HepG2 (cell line): ENCODE data around the gene ASCC2. TPM values are rescaled to one million over a fixed set of nuclear protein-coding genes. Genes with fewer than 3 reads are reported as not detected.

ENCODE experiments used
- ATAC-seq: fragments of 200-7000 bp; cut with Tn5 transposase; 3 replicates; pipeline ENCODE4 v1.9.1; 2020; ENCODE audit warnings: mild to moderate bottlenecking, moderate library complexity
- BruUV-seq: library from RNA; stranded (reverse); fragments of 400-500 nt; replicated peaks from 2 replicates; lab custom pipeline; 2021; lab: Mats Ljungman, UMichigan
- CTCF ChIA-PET: fragments of 300-600 bp; formaldehyde crosslinking; extraction: SDS; loops from one replicate; lab custom pipeline; 2021; ENCODE audit warnings: low total read pairs, inconsistent platforms, low intra/inter-chr PET ratio; lab: Yijun Ruan, JAX
- POLR2A ChIA-PET: fragments of 350-600 bp; sonication (Branson Sonifier 250); formaldehyde crosslinking; loops from one replicate; lab custom pipeline; 2020; ENCODE audit warnings: antibody characterized with exemption, inconsistent platforms; lab: Yijun Ruan, JAX
- DNase-seq: peaks from one replicate; pipeline ENCODE4 v3.0.0-alpha.2; 2015; ENCODE audit warnings: low spot score
- FAIRE-seq: peaks from 3 replicates; lab custom pipeline; 2011; peaks lifted over from hg19 to GRCh38; lab: Jason Lieb, UNC
- H2AFZ ChIP-seq: one replicate; pipeline ENCODE4 v1.6.1; 2011; ENCODE audit warnings: low read length, inconsistent platforms
- H3K27ac ChIP-seq: fragments of 300-600 bp; 3 replicates; pipeline ENCODE4 v1.8.0; 2011; ENCODE audit warnings: mixed run types, mild to moderate bottlenecking, mixed read lengths, low read length, inconsistent platforms; ENCODE audit not compliant: insufficient read depth; ENCODE audit errors: extremely low read length
- H3K27me3 ChIP-seq, 2 experiments: fragments of 200-600 bp in 1 of 2; 2 replicates in 1 of 2; 3 replicates in 1 of 2; pipeline versions ENCODE4 v1.6.0 to v1.8.0; 2011; ENCODE audit warnings: low read length in 2 of 2, mild to moderate bottlenecking in 2 of 2, moderate library complexity in 2 of 2, inconsistent platforms in 1 of 2; ENCODE audit not compliant: insufficient read depth in 2 of 2, control insufficient read depth in 1 of 2
- H3K36me3 ChIP-seq, 2 experiments: fragments of 200-600 bp in 1 of 2; replicated peaks in 1 of 2; 2 replicates in 1 of 2; 3 replicates in 1 of 2; pipeline versions ENCODE4 v1.5.1 to v1.8.0; 2011; ENCODE audit warnings: low read length in 2 of 2, inconsistent platforms in 1 of 2; ENCODE audit not compliant: insufficient read depth in 2 of 2, control insufficient read depth in 1 of 2
- H3K4me1 ChIP-seq: 2 replicates; pipeline ENCODE4 v1.5.1; 2012; ENCODE audit warnings: low read length, inconsistent platforms; ENCODE audit not compliant: insufficient read depth
- H3K4me2 ChIP-seq: 2 replicates; pipeline ENCODE4 v1.6.0; 2011; ENCODE audit warnings: low read depth, low read length, inconsistent platforms
- H3K4me3 ChIP-seq, 3 experiments: fragments of 200-600 bp in 1 of 3; sonication (generic), shearing (Covaris generic) in 1 of 3; replicated peaks in 1 of 3; 2 replicates each; pipeline ENCODE4 v1.5.1; 2011 to 2016; ENCODE audit warnings: low read length in 3 of 3, inconsistent platforms in 2 of 3, low read depth in 2 of 3, mild to moderate bottlenecking in 2 of 3, control low read depth in 1 of 3, mixed read lengths in 1 of 3; ENCODE audit not compliant: insufficient read depth in 1 of 3
- H3K79me2 ChIP-seq: one replicate; pipeline ENCODE4 v1.6.1; 2011; ENCODE audit warnings: low read length, inconsistent platforms; ENCODE audit not compliant: insufficient read depth
- H3K9ac ChIP-seq: 2 replicates; pipeline ENCODE4 v1.6.0; 2011; ENCODE audit warnings: mild to moderate bottlenecking, low read depth, low read length, inconsistent platforms; ENCODE audit not compliant: insufficient read depth
- H3K9me3 ChIP-seq: 2 replicates; pipeline ENCODE4 v1.5.1; 2012; ENCODE audit warnings: mild to moderate bottlenecking, low read length
- H4K20me1 ChIP-seq: 2 replicates; pipeline ENCODE4 v1.6.0; 2011; ENCODE audit warnings: inconsistent platforms, mild to moderate bottlenecking, low read length, moderate library complexity; ENCODE audit not compliant: insufficient read depth
- ARID4A ChIP-seq: sonication (generic); formaldehyde crosslinking; IDR thresholded peaks from 2 replicates; pipeline ENCODE4 v1.5.0; 2020; ENCODE audit warnings: mild to moderate bottlenecking, missing genetic modification reagents, borderline replicate concordance
- ATM ChIP-seq: fragments of 450-650 bp; IDR thresholded peaks from 2 replicates; pipeline ENCODE4 v1.7.1; 2017; ENCODE audit warnings: mild to moderate bottlenecking, borderline replicate concordance
- PAXIP1 ChIP-seq: sonication (generic); formaldehyde crosslinking; conservative IDR thresholded peaks from 2 replicates; pipeline ENCODE4 v1.4.0; 2020; ENCODE audit warnings: mild to moderate bottlenecking, missing genetic modification reagents, moderate library complexity
- SKIL ChIP-seq: sonication (generic); formaldehyde crosslinking; IDR thresholded peaks from 2 replicates; pipeline ENCODE4 v1.8.0; 2022; ENCODE audit warnings: missing genetic modification reagents, mild to moderate bottlenecking, moderate library complexity, borderline replicate concordance
- ZBTB46 ChIP-seq: sonication (generic); formaldehyde crosslinking; IDR thresholded peaks from 2 replicates; pipeline ENCODE4 v1.4.0; 2020; ENCODE audit warnings: mild to moderate bottlenecking, missing genetic modification reagents, borderline replicate concordance
- ZFP36 ChIP-seq: fragments of 150-350 bp; IDR thresholded peaks from 2 replicates; pipeline ENCODE4 v1.6.1; 2018; ENCODE audit warnings: borderline replicate concordance, low read length, low read depth; ENCODE audit not compliant: partially characterized antibody
- ZNF451 ChIP-seq: sonication (generic); formaldehyde crosslinking; IDR thresholded peaks from 2 replicates; pipeline ENCODE4 v1.5.0; 2020; ENCODE audit warnings: mild to moderate bottlenecking, missing genetic modification reagents
- ZNF710 ChIP-seq: sonication (generic); formaldehyde crosslinking; IDR thresholded peaks from 2 replicates; pipeline ENCODE4 v1.5.0; 2020; ENCODE audit warnings: mild to moderate bottlenecking, missing genetic modification reagents, borderline replicate concordance
- WGBS: methylation state at CpG from one replicate; pipeline ENCODE4 v1.1.6; 2017; ENCODE audit warnings: low lambda C conversion rate; 5-methylcytosine and 5-hydroxymethylcytosine counted together
- in situ Hi-C: cut with HindIII; loops from 2 replicates; pipeline ENCODE4 v1.10.0; 2017; ENCODE audit warnings: low pct_unique_long_range_greater_than_20kb; ENCODE audit not compliant: extremely low pct_ligation_motif_present
- intact Hi-C: fragments of 100-400 bp; cut with micrococcal nuclease; formaldehyde crosslinking; loops from one replicate; pipeline ENCODE4 v1.10.0; 2022; ENCODE audit not compliant: unreplicated experiment
- polyA plus RNA-seq, 8 experiments: library from polyadenylated mRNA; depleted of rRNA in 3 of 8; stranded (reverse) in 7 of 8; unstranded in 1 of 8; fragments of >200 nt; fragmentation: Illumina TruSeq in 4 of 8; extraction: Trizol in 4 of 8; gene quantifications; 2 replicates each; pipeline versions ENCODE4 v1.2.1 to v1.2.3, GENCODE V29; 2011 to 2016; ENCODE audit warnings: low read depth in 4 of 8, missing spikeins in 1 of 8, mixed read lengths in 1 of 8; ENCODE audit not compliant: insufficient read depth in 1 of 8
- total RNA-seq, 5 experiments: library from RNA; depleted of rRNA; stranded (reverse); fragments of >200 nt; fragmentation: Illumina TruSeq; extraction: Trizol; gene quantifications; 2 replicates each; pipeline ENCODE4 v1.2.3, GENCODE V29; 2016; ENCODE audit warnings: low read depth in 1 of 5

Gene ASCC2
- total and polyA plus RNA-seq, 2 of the 13 experiments (the other 11 are each of a cell fraction or from before 2014, with no cell fraction given), result 26.2 to 26.3 TPM

- Histone ChIP-seq H3K27ac (no peak overlapping the region), H3K36me3 (peaks cover 13 to 30% of the 10 kb centered on the region in 2 experiments; a peak in 4 of 5 replicates), H3K79me2 (no peaks in the 10 kb centered on the region), H2AFZ (no peak overlapping the region), H3K27me3 (no peaks in the 10 kb centered on the region; a peak in 1 of 5 replicates), H3K4me2 (no peak overlapping the region), H3K4me1 (peaks cover 34% of the 10 kb centered on the region), H3K4me3 (no peak overlapping the region), H3K9me3 (no peaks in the 10 kb centered on the region), H3K9ac (no peak overlapping the region), H4K20me1 (peaks cover 6% of the 10 kb centered on the region; the same call in 1 of the 2 replicates)
- ATAC-seq (no peak), DNase-seq (no peak), FAIRE-seq (no peak)
- intact Hi-C loops (no loop called here), in situ Hi-C loops (no loop called here)
- WGBS, result 92% methylated on average over 2 of the region's 2 CpGs
- ChIA-PET POLR2A (no interaction called here), CTCF (no interaction called here)
- BruUV-seq, result no TSS peak
- no peak for TF ChIP-seq PAXIP1 (CRISPR knock-in tag)
- no peak for TF ChIP-seq SKIL
- no peak for TF ChIP-seq ZFP36
- no peak for TF ChIP-seq ARID4A
- no peak for TF ChIP-seq ZNF451 (CRISPR knock-in tag)
- no peak for TF ChIP-seq ZBTB46 (CRISPR knock-in tag)
- TF ChIP-seq ATM, result no peak
- TF ChIP-seq ZNF710 (CRISPR knock-in tag), result no peak
Measured at GRCh38 chr22:29819501-29819900, 18.6 kb downstream of the ASCC2 start.
